ENCODE results near the gene LRMDA. TPM values are rescaled to one million over a fixed set of nuclear protein-coding genes. Genes with fewer than 3 reads are reported as not detected.

LRMDA gene
- total and polyA plus RNA-seq, 10 of the 15 experiments (the other 5 are each of a cell fraction or from before 2014, with no cell fraction given): 0.07 to 0.54 (median 0.29) TPM; not detected in 4

DNA sequence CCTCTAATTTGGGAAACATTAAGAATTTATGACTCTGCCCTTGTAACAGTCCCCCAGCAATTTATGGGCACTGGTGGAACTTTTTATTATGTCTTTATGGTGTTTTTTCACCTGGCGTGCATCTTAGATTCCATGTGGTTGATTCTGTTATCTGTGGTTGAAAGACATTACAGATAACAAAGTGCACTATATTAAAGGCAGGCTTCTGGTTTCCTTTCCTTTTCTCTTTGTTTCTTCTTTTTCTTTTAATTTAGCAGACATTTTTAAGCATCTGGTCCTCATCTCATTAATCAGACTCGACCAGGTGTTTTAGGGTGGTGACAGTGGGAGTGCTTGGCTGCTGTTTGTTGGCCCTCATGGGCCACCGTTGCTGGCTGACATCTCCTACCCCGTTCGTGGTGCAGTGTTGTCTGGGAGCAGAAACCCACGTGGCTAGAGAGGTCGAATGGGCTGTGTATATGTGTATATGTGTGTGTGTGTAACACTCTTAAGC, 77.4 kb downstream of the LRMDA start:
- intact Hi-C loops (cut with micrococcal nuclease; ENCODE audit: unreplicated experiment) (no loop called here), in situ Hi-C loops (cut with MboI) (no loop called here)
- RAD21 ChIA-PET (ENCODE audit: unreplicated experiment): interaction anchor here (1.3 kb wide), 1 partner anchor 79 kb away, joined by 4 read pairs; no protein-coding TSS in a partner anchor
- no peak overlapping the region for H3K4me2 ChIP-seq (ENCODE audit: control insufficient read depth, insufficient read depth)
- TF ChIP-seq SKIL (IDR thresholded peaks at IDR 0.05; ENCODE audit: low read depth, poor library complexity, severe bottlenecking) (no peak), NFYB (IDR thresholded peaks at IDR 0.05; ENCODE audit: insufficient read depth, low read depth, low read length) (no peak), EED (IDR thresholded peaks at IDR 0.05; ENCODE audit: low read depth) (no peak), MYC (IDR thresholded peaks at IDR 0.05; ENCODE audit: insufficient read depth, insufficient read length, insufficient replicate concordance, low read length, severe bottlenecking) (no peak), NR2C1 (IDR thresholded peaks at IDR 0.05) (no peak), JUNB (IDR thresholded peaks at IDR 0.05) (no peak), ATF3 (IDR thresholded peaks at IDR 0.05; ENCODE audit: borderline replicate concordance, extremely low read depth, low read depth, low read length) (no peak), ZNF274 (IDR thresholded peaks at IDR 0.05; ENCODE audit: insufficient read depth, insufficient read length) (no peak), NRF1 (conservative IDR thresholded peaks at IDR 0.05; ENCODE audit: low read depth, low read length) (no peak), E4F1 (IDR thresholded peaks at IDR 0.05; ENCODE audit: borderline replicate concordance, partially characterized antibody) (no peak), YY1 (IDR thresholded peaks at IDR 0.05; ENCODE audit: low read depth, low read length) (no peak), CBX3 (IDR thresholded peaks at IDR 0.05; ENCODE audit: borderline replicate concordance, low read depth) (no peak), TCF7 (IDR thresholded peaks at IDR 0.05; ENCODE audit: borderline replicate concordance) (no peak), RELA (IDR thresholded peaks at IDR 0.05; ENCODE audit: borderline replicate concordance, partially characterized antibody) (no peak), MTA3 (IDR thresholded peaks at IDR 0.05; ENCODE audit: borderline replicate concordance, low read length) (no peak)
- TF ChIP-seq, protein P1, sequence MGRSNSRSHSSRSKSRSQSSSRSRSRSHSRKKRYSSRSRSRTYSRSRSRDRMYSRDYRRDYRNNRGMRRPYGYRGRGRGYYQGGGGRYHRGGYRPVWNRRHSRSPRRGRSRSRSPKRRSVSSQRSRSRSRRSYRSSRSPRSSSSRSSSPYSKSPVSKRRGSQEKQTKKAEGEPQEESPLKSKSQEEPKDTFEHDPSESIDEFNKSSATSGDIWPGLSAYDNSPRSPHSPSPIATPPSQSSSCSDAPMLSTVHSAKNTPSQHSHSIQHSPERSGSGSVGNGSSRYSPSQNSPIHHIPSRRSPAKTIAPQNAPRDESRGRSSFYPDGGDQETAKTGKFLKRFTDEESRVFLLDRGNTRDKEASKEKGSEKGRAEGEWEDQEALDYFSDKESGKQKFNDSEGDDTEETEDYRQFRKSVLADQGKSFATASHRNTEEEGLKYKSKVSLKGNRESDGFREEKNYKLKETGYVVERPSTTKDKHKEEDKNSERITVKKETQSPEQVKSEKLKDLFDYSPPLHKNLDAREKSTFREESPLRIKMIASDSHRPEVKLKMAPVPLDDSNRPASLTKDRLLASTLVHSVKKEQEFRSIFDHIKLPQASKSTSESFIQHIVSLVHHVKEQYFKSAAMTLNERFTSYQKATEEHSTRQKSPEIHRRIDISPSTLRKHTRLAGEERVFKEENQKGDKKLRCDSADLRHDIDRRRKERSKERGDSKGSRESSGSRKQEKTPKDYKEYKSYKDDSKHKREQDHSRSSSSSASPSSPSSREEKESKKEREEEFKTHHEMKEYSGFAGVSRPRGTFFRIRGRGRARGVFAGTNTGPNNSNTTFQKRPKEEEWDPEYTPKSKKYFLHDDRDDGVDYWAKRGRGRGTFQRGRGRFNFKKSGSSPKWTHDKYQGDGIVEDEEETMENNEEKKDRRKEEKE (IDR thresholded peaks at IDR 0.05): no peak
- POLR2A ChIA-PET: no interaction called here
- no peaks in the 10 kb centered on the region for H4K20me1 ChIP-seq (ENCODE audit: control insufficient read depth, insufficient read depth)
- H3K27ac ChIP-seq (ENCODE audit: control insufficient read depth, insufficient read depth): no peak overlapping the region
- FAIRE-seq (no peak), ATAC-seq (no peak), DNase-seq (ENCODE audit: low read depth, low spot score) (no peak)
- peaks cover 0 to 2% of the 10 kb centered on the region in 2 experiments; a peak in 1 of 4 replicates for H3K27me3 ChIP-seq (replicated peaks in 1 of 2; ENCODE audit: control insufficient read depth in 2 of 2, insufficient read depth in 2 of 2, low read length in 1 of 2)
- H3K4me3 ChIP-seq: no peak overlapping the region
- no peaks in the 10 kb centered on the region for H3K36me3 ChIP-seq (ENCODE audit: control insufficient read depth in 2 of 2, insufficient read depth in 2 of 2, low read length in 1 of 2)
- no peak overlapping the region for H3K9ac ChIP-seq (ENCODE audit: control insufficient read depth, insufficient read depth, low read length)
- H3K9me3 ChIP-seq (replicated peaks; ENCODE audit: control insufficient read depth, insufficient read depth, low read length): no peaks in the 10 kb centered on the region; the same call in 2 of the 3 replicates
- CTCF ChIA-PET: no interaction called here
- BruUV-seq (replicated peaks): no TSS peak
- no peaks in the 10 kb centered on the region for H3K79me2 ChIP-seq (ENCODE audit: control insufficient read depth, insufficient read depth, low read length)
- peaks cover 12% of the 10 kb centered on the region for H3K4me1 ChIP-seq (ENCODE audit: control insufficient read depth, insufficient read depth, low read length)
- 6% methylated on average over 7 of the region's 7 CpGs for WGBS (ENCODE audit: insufficient coverage, insufficient replicate concordance, low lambda C conversion rate, missing lambda C conversion rate)
- SMC1A ChIA-PET (ENCODE audit: uncharacterized antibody, unreplicated experiment): interaction anchor here (1.2 to 2.0 kb wide), 5 partner anchors 13 to 78 kb away, joined by 3 to 11 read pairs (median 4); no protein-coding TSS in a partner anchor
- H2AFZ ChIP-seq (ENCODE audit: control insufficient read depth, low read depth, low read length): no peak overlapping the region

All from GM12878 (cell line).